ENCODE results near the gene KIFC1.
"Not testable (repeated sequence)": the region's sequence is repeated elsewhere in the genome, so short reads cannot be mapped to it uniquely, and the experiment has no call there.

The KIFC1 gene

GRCh38 chr6:33392595-33392948 lies 949 bp downstream of the KIFC1 start:
- Histone ChIP-seq H3K4me1 (peaks cover 46% of the 10 kb centered on the region), H3K9ac (peak overlapping the region; percentile 85), H3K27me3 (no peaks in the 10 kb centered on the region), H3K4me2 (peak overlapping the region; percentile 75), H4K20me1 (peaks cover 43% of the 10 kb centered on the region), H3K9me3 (no peaks in the 10 kb centered on the region), H3K27ac (peak overlapping the region; percentile 88), H3K36me3 (peaks cover 37% of the 10 kb centered on the region), H3K4me3 (peak overlapping the region; percentile 88)
- TF ChIP-seq Cebpa-rat (IDR thresholded peaks at IDR 0.05), result no peak

GRCh38 chr6:33392979-33393378 lies 1.4 kb downstream of the KIFC1 start:
- Histone ChIP-seq H3K4me3 (peak overlapping the region; percentile 88), H3K36me3 (peaks cover 41% of the 10 kb centered on the region), H3K9me3 (no peaks in the 10 kb centered on the region), H3K4me1 (peaks cover 46% of the 10 kb centered on the region), H3K4me2 (peak overlapping the region; percentile 75), H4K20me1 (peaks cover 47% of the 10 kb centered on the region), H3K27ac (peak overlapping the region; percentile 88; the same call in 1 of the 2 replicates), H3K27me3 (no peaks in the 10 kb centered on the region), H3K9ac (peak overlapping the region; percentile 85)
- TF ChIP-seq Cebpa-rat (IDR thresholded peaks at IDR 0.05), result no peak

- no peak overlapping the region for H3K4me3 ChIP-seq
- no peak for TF ChIP-seq Cebpa-rat (IDR thresholded peaks at IDR 0.05)
- H3K4me2 ChIP-seq, result no peak overlapping the region
- no peaks in the 10 kb centered on the region for H3K9me3 ChIP-seq
- H3K4me1 ChIP-seq, result peaks cover 38% of the 10 kb centered on the region
- no peaks in the 10 kb centered on the region for H3K27me3 ChIP-seq
- H3K9ac ChIP-seq, result no peak overlapping the region
- peaks cover 63% of the 10 kb centered on the region for H4K20me1 ChIP-seq
- peaks cover 87% of the 10 kb centered on the region for H3K36me3 ChIP-seq
- H3K27ac ChIP-seq, result no peak overlapping the region
Observed at GRCh38 chr6:33397541-33397940, 5.9 kb downstream of the KIFC1 start.

DNA sequence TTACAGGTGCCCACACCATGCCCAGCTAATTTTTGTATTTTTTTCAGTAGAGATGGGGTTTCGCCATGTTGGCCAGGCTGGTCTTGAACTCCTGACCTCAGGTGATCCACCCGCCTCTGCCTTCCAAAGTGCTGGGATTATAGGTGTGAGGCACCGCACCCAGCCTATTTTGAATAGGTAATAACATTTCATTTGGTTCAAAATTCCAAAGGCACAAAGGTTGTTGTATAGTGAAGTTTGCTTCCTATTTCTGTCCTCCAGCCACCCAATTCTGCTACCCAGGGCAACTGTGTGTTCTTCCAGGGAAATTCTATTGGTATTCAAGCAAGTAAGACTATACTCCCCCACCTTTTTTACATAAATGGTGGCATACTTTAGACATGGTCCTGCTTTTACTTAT lies 7.0 kb downstream of the KIFC1 start:
- H3K4me2 ChIP-seq, result not testable (repeated sequence)
- H4K20me1 ChIP-seq, result peaks cover 62% of the 10 kb centered on the region

GRCh38 chr6:33399881-33400280 lies 8.3 kb downstream of the KIFC1 start:
- Histone ChIP-seq H3K36me3 (peaks cover 99% of the 10 kb centered on the region), H3K4me1 (peaks cover 24% of the 10 kb centered on the region), H4K20me1 (peaks cover 62% of the 10 kb centered on the region)
- H3K4me3 ChIP-seq, H3K27me3 ChIP-seq, H3K4me2 ChIP-seq, H3K9ac ChIP-seq, H3K9me3 ChIP-seq, H3K27ac ChIP-seq: not testable (repeated sequence)

More for the DNA sequence above, 7.0 kb downstream of the KIFC1 start:
- peaks cover 29% of the 10 kb centered on the region for H3K4me1 ChIP-seq
- H3K27me3 ChIP-seq, H3K27ac ChIP-seq, H3K9ac ChIP-seq, H3K9me3 ChIP-seq, H3K4me3 ChIP-seq: not testable (repeated sequence)
- peaks cover 97% of the 10 kb centered on the region for H3K36me3 ChIP-seq

- Histone ChIP-seq H3K27ac (peak overlapping the region; percentile 35; the same call in 1 of the 2 replicates), H3K4me2 (peak overlapping the region; percentile 35; the same call in 1 of the 2 replicates), H3K4me1 (peaks cover 28% of the 10 kb centered on the region), H4K20me1 (peaks cover 25% of the 10 kb centered on the region; the same call in 1 of the 2 replicates), H3K9me3 (no peaks in the 10 kb centered on the region), H3K36me3 (peaks cover 85% of the 10 kb centered on the region), H3K9ac (0 out of 2 replicates have a peak overlapping the region, but pooled peaks have one; percentile 11), H3K4me3 (no peak overlapping the region), H3K27me3 (no peaks in the 10 kb centered on the region)
- TF ChIP-seq Cebpa-rat (IDR thresholded peaks at IDR 0.05), result no peak
Observed at GRCh38 chr6:33404884-33405283, 13.3 kb downstream of the KIFC1 start.

- Histone ChIP-seq H3K4me2 (peak overlapping the region; percentile 35), H3K4me1 (peaks cover 29% of the 10 kb centered on the region), H3K9ac (0 out of 2 replicates have a peak overlapping the region, but pooled peaks have one; percentile 11), H4K20me1 (peaks cover 25% of the 10 kb centered on the region; the same call in 1 of the 2 replicates), H3K4me3 (no peak overlapping the region), H3K36me3 (peaks cover 79% of the 10 kb centered on the region), H3K27ac (peak overlapping the region; percentile 35; the same call in 1 of the 2 replicates), H3K27me3 (no peaks in the 10 kb centered on the region), H3K9me3 (no peaks in the 10 kb centered on the region)
- no peak for TF ChIP-seq Cebpa-rat (IDR thresholded peaks at IDR 0.05)
Observed at GRCh38 chr6:33405386-33405940, 13.8 kb downstream of the KIFC1 start.

GRCh38 chr6:33406126-33406525 lies 14.5 kb downstream of the KIFC1 start:
- Histone ChIP-seq H3K36me3 (peaks cover 72% of the 10 kb centered on the region), H3K27me3 (no peaks in the 10 kb centered on the region), H3K9me3 (no peaks in the 10 kb centered on the region), H4K20me1 (peaks cover 25% of the 10 kb centered on the region; the same call in 1 of the 2 replicates), H3K4me1 (peaks cover 29% of the 10 kb centered on the region), H3K4me3 (no peak overlapping the region), H3K9ac (0 out of 2 replicates have a peak overlapping the region, but pooled peaks have one; percentile 11), H3K4me2 (no peak overlapping the region), H3K27ac (no peak overlapping the region)
- TF ChIP-seq Cebpa-rat (IDR thresholded peaks at IDR 0.05), result no peak

DNA sequence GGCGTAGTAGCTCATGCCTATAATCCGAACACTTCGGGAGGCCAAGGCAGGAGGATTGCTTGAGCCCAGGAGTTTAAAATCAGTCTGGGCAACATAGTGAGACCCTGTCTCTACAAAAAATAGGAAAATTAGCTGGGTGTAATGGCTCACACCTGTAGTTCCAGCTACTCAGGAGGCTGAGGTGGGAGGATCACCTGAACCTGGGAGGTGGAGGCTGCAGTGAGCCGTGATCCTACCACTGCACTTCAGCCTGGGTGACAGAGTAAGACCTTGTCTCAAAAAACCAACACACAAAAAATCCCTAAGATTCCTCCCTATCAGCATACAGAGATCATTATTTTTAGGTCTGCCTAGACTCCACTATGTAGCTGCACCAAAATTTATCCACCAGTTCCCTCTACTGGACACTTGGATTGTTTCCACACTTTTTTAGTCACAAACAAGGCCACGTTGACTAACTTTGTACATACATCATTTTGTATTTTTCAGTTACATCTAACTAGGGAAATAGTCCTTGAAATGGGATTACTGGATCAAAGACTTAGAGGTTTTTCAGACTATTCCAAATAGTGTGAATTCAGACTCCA lies 15.6 kb downstream of the KIFC1 start:
- Histone ChIP-seq H3K9me3 (no peaks in the 10 kb centered on the region), H3K27me3 (no peaks in the 10 kb centered on the region), H3K36me3 (peaks cover 62% of the 10 kb centered on the region), H3K27ac (no peak overlapping the region), H3K4me2 (no peak overlapping the region), H4K20me1 (peaks cover 32% of the 10 kb centered on the region), H3K4me3 (no peak overlapping the region), H3K9ac (no peak overlapping the region; the same call in 1 of the 2 replicates), H3K4me1 (peaks cover 40% of the 10 kb centered on the region)
- no peak for TF ChIP-seq Cebpa-rat (IDR thresholded peaks at IDR 0.05)

DNA sequence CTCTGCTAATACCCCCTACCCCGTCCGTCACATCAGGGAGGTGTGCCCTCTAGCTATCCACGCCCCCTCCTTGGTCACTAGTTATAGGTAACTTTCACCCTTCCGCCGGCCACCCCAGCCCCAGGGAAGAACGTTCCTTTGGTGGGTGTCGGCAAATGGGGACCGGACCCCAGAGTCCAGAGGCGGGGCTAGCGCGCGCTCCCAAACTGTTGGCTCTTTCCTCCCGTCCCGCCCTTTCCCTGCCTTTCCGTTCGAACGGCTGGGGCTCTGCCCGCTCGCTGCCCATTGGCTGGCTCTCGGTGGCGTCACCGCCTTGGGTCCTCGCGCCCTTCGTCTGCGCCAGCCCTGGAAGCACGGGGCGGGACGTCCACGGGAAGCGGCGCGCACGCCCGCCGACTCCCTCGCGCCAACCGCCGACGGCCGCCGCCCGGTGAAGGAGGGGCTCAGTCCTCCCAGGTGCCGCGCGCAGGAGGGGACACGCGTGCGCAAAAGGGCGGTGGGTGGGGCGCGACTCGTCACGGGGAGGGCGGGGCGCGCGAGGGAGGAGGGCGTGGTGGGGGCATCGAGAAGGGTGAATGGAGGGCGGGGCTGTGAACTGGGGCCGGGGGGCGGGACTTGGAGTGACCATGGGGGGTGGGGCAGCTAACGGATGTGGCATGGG lies 18.6 kb downstream of the KIFC1 start:
- Histone ChIP-seq H3K9ac (peak overlapping the region; percentile 83), H3K27me3 (no peaks in the 10 kb centered on the region), H3K36me3 (peaks cover 60% of the 10 kb centered on the region), H3K27ac (peak overlapping the region; percentile 79), H4K20me1 (peaks cover 35% of the 10 kb centered on the region), H3K4me3 (peak overlapping the region; percentile 80), H3K9me3 (no peaks in the 10 kb centered on the region), H3K4me1 (peaks cover 59% of the 10 kb centered on the region), H3K4me2 (peak overlapping the region; percentile 92)
- TF ChIP-seq Cebpa-rat (IDR thresholded peaks at IDR 0.05), result no peak

Data from BLaER1 (cell line).